Hematopoietic multipotent progenitor cell treated with erythropoietin and hydrocortisone succinate and interleukin-3 and kit ligand, for 15 days (in vitro differentiated cells): Measurements from ENCODE around the gene DPP9.
"Not testable (repeated sequence)": the region's sequence is repeated elsewhere in the genome, so short reads cannot be mapped to it uniquely, and the experiment has no call there.

Experiments used
- DNase-seq: peaks from one replicate; pipeline ENCODE4 v3.0.0-alpha.2; 2015; ENCODE audit warnings: low spot score

Gene DPP9

DNA sequence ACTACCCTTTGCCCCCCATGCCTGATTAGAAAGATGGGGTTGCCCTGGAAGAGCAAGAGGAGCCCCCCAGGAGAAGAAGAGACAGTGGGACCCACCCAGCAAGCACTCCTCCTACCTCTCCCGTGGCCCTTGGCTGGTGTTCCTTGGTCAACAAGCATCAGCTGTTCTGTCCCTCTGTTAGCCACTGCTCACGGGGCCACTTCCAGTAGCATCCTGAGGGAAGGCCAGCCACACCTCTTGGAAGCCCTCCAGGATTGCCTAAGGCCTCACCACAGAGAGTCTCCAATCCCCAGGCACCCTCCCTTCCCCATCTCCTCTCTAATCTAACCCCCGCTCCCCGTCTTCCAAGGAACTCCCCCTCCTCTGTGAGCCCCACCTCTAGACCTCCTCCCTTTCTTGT lies 15.1 kb upstream of the DPP9 start:
- no peak for DNase-seq

DNA sequence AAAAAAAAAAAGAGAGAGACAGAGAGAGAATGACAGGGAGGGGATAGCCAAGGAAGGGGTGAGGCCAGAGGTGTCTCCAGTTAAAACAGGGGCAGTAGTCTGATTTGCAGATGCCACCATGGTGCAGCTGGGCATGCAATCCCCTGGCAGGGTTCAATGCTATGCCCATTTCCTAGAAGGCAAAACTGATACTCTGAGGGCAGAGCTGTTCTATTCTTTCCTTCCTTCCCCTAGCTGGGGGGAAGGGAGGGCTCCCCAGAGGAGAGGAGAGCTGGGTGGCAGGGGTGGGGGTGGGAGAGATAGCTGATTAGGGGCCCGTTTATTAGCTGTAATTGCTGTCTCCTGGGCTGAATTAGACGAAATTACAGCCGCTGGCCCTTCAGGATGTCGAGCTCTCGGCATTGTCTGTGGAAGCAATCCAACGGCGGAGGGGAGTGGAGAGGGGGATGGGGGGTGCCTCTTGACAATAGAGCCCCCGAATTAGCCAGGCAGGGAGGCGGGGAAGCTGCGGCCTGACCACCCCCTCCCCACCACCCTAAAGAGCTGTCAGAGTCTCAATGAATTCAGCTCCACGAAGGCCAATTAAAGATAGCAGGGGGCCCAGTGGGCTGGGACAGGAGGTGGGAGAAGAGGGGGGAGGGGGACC lies 14.4 kb upstream of the DPP9 start:
- no peak for DNase-seq

DNA sequence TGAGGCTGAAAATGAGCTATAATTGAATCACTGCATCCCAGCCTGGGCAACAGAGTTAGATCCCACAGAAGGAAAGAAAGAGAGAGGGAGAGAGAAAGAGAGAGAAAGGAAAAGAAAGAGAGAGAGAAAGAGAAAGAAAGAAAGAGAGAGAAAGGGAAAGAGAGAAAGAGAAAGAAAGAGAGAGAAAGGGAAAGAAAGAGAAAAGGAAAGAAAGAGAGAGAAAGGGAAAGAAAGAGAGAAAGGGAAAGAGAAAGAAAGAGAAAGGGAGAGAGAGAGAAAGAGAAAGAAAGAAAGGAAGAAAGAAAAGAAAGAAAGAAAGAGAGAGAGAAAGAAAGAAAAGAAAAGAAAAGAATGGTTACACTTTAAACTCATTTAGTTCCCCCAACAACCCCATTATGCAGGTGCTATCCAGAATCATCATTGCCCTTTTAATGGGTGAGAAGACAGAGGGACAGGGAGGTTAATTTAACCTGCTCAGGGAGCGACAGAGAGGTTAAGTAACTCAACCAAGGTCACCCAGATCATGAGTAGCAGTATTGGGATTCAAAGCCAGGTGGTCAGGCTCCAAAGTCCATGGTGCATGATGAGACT lies 10.2 kb upstream of the DPP9 start:
- no peak for DNase-seq

DNA sequence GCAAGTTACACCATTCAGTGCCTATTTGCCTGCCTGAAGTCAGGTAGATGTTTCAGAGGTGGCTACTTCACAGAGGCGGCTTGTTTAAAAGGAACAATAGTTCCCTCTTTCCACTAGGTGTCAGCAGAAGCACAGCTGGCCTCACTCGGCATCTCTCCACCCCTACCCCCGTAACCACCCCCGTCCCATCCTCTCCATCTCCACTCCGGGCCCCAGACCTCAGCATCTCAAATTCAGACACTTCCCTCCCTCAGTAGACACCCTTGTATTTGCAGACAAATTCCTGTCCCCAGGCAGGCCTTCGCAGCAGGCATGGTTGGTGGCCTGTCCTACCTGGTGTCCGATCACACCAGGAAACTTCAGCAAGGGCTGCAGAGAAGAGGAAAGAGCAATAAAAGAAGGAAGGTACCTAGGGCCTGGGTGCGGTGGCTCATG lies 9.1 kb upstream of the DPP9 start:
- DNase-seq, result peak; percentile 51

DNA sequence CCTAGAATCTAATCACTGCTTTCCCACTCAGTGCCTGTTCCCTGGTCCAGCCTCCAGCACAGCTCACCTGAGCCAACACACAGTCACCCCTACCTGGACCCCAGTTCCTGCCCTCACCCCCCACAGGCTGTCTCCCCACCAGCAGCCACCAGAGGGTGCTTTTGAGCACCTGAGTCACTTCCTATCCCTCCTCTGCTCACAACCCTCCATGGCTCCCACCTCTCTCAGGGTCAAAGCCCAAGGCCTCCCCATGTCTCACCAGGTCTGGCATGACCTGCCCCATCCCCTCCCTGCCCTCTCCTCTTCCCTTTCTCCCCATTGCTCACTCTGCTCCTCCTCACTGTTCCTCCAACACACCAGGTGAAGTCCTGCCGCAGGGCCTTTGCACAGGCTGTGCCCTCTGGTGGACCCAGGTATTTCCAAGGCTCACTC lies 7.1 kb upstream of the DPP9 start:
- peak; percentile 51 for DNase-seq

DNA sequence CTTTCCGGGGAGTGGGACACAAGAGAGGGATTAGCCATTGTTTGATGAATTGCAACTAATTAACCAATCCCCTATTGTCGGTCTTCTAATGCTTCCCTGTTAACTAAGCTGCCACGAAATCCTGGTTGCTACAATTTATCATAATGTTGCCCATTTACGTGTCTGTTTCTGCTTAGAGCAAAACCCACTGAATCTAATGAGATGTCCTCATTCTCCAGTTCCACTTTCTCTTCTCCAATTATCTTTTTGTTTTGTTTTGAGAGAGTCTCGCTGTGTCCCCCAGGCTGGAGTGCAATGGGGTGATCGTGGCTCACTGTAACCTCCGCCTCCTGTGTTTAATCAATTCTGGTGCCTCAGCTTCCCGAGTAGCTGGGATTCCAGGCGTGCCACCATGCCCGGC lies 5.2 kb upstream of the DPP9 start:
- no peak for DNase-seq

DNA sequence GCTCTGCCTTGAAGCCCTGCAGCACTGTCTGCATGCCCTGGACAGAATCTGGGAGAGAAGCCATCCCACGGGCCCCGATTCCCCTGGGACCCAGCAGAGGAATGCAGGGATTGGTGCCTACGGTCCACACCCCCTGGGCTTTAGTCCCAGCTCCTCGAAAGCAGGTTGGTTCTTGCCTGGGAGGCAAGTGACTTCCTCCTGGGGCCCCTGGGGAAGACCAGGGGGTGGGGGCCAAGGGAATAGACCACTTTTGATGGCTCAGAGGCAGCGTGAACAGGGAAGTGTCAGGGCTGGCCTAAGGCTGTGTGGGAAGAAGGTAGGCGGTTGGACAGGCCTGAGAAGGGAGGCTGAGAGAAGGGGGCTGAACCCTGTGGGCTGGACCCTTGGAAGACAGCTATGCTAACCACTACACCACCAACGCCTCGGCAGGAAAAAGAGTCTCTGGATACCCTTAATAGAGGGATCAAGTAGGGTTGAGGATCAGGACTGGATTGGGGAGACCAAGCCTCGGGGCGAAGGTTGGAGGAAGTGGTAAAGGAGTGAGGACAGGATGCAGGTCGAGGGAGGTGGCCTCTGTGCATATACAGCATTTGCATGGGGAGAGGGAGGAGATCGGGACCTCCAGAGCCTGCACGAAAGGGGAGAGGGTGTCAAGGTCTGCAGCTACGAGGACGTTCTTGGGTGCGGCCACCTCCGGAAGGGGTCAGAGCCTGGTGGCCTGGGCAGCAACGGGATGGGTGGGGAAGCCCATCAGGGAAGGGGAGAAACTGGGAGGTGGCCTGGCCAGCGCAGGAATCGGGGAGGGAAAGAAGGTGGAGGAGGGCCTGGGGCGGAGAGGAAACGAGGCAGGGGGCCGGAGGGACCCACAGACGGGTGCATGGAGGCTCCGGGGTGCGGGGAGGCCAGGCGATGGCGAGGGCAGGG lies 709 bp downstream of the DPP9 start:
- peak; percentile 4 for DNase-seq

DNA sequence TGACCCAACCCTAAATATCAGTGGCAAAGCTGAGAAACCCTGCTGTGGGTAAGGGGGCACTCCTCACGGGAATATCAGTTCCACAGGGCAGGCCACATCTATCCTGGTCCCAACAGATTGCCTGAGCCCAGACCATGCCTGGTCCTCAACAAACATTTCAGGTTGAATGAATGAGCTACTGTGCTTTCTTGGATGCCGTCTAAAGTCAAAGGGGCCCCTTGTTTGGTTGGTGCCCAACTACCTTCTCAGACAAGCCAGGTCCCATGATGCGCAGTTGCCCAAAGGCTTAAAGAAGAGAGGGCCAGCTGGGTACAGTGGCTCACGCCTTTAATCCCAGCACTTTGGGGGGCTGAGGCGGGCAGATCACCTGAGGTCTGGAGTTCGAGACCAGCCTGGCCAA lies 2.4 kb downstream of the DPP9 start:
- no peak for DNase-seq

DNA sequence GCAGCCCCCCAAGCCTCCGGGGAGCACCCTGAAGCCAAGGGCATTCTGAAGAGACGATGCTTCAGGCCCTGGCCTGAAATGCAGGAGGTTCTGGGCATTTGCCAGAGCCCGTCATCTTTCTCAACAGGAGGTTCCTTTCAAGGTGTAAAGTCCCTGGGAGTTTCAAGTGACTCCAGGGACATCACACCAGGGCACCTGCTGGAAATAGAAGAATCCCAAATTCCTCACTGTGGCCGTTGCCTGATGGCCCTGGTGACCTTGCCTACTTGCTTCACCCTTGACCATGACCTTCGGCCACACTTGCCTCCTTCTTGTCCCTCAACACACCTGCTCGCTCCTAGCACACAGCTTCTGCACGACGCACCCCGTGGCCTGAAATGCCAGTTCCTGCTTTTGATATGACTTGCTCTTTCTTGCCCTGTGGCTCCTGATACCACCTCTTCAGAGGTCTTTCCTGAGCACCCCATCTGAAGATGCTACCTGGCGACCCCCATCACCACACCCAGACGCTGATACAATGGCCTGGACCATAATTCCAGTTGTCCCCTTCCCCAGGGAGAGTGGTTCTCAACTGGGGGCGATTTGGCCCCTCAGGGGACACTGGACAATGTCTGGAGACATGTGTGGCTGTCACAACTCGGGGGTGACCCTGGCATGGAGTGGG lies 3.5 kb downstream of the DPP9 start:
- DNase-seq, result no peak

DNA sequence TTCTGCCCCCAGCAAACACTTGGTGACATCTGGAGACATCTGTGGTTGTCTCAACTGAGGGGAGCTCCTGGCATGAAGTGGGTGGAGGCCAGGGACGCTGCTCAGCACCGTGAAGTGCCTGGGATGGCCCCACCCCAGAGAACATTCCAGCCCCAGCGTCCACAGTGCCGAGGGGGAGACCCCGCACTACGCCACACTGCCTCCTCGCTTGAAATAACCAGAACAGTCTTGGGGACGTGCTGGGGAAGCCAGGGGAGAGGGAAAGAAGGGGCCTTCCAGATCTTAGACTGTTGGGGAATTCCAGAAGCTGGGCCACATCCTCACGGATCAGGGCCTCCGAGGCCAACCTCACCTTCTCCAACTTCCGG lies 4.2 kb downstream of the DPP9 start:
- no peak for DNase-seq

DNA sequence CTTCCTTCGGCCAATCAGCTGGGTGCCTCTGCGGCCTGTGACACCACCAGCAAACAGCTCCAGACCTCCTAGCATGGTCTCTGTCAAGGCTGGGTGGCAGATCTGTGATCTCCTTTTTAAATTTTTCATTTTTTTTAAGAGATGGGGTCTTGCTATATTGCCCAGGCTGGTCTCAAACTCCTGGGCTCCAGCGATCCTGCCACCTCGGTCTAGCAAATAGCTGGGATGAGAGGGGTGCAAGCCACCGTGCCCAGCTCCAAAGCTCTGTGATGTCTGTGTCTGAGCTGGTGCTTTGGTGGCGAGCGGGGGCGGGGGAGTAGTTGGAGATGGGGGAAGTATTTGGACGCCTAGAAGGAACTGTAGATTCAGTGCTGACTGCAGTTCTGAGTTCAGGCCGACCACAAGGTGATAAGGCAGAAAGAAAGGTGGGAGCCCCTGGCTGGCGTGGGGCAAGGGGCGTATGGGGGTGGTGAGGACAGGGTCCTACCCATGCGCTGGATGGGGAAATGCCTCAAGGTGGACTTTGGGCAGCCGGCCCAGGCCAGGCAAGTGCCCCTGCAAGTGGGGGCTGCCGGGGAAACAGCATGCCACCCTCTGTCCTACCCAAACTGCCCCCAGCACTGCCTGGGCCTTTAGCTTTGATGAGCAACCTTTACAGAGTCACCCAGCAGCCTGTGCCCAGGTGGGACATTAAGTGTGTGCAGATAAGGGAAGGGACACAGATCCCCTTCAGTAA lies 5.5 kb downstream of the DPP9 start:
- DNase-seq, result no peak

DNA sequence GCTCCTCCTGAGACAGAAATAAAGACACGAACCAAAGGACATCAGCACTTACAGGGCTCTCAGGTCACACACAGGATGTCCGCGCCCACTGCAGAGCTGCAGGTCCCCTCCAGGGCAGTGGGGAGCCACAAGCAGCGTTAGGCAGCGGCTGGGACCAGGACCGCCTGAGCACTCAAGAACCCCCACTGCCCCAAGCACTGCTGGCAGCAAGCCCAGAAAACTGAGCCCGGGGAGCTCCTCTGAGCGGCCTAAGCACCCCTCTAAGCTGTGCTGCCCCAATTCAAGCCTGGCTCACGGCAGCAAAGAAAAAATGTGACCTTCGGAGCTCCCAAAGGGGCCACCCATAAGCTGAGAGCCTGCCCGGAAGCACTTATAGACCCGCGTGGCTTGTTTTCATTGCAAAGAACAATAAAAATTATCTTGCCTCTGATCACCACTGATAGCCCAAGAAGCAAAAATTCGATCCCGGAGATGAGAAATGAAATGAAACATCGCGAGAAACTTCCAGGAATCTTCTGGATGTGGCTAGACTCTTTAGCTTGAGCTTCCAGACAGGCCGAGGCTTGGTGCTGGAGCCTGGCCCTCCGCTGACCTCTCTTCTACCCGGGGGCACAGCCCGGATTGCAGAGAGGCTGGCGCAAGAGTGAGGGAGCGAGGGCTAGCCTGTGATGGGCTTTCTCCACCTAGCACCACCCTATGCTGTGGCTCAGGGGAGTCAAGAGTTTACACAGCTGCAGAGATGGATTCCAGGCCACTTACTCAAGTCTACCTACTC lies 6.3 kb downstream of the DPP9 start:
- DNase-seq, result no peak

DNA sequence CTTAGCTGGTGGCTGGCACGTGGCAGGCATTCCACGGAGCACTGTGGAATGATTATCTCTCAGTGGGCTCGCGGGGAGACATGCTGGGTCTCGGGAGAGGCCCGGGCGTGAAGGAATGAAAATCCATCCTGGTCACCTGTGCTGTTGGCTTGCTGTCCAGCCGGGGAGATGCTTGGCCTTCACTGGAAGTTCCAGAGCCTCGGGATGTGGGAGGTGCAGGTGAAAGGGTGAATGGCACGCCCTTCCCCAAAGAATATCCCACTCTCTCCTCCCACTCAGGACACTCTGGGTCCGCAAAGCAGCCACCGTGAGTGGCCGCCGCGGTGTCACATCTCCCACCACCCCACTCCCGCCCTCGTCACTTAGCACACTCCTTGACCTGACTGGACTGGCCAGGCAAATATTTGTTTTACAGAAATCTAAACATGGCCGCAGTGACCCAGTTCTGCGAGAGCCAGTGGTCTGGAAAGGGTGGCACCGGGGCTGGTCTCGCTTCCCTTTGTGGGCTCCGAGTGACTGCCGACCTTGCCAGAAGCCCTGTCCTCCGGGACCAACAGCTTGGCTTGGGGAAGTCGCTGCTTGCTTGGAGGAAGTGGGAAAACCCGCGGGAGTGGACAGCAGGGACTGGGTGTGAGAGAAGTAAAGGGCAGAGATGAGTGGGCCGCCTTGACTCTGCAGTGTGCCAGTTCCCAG lies 8.0 kb downstream of the DPP9 start:
- no peak for DNase-seq

DNA sequence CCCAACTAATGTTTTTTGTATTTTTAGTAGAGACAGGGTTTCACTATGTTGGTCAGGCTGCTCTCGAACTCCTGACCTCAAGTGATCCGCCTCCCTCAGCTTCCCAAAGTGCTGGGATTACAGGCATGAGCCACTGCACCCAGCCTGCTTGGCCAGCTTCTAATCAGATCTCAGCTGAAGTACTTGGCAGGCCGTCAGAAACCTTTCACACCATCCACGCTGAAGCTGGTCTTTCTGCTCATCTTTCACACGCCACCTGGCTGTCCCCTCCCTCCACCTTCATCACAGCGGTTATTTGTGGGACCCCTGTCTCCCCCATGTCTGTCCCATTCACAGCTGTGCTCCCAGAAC lies 8.5 kb downstream of the DPP9 start:
- not testable (repeated sequence) for DNase-seq

DNA sequence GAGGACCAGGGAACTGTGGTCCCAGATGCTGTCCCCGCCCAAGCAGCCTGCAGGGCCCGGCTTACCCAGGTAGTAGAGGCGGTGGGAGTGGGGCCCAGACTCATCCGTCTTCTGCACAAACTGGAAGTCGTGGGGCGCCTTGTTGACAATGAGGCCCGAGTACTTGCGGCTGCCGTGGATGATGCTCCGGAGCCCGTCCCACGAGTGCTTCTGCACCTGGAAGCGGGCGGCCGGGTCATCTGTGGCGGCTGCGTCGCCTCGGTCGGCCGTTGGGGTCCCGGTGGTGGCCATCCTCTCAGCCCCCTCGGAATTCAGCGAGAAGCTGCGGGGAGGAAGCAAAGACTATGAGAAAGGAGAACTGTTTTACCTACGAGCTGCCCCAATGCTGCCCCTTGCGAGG lies 9.6 kb downstream of the DPP9 start:
- DNase-seq, result no peak

DNA sequence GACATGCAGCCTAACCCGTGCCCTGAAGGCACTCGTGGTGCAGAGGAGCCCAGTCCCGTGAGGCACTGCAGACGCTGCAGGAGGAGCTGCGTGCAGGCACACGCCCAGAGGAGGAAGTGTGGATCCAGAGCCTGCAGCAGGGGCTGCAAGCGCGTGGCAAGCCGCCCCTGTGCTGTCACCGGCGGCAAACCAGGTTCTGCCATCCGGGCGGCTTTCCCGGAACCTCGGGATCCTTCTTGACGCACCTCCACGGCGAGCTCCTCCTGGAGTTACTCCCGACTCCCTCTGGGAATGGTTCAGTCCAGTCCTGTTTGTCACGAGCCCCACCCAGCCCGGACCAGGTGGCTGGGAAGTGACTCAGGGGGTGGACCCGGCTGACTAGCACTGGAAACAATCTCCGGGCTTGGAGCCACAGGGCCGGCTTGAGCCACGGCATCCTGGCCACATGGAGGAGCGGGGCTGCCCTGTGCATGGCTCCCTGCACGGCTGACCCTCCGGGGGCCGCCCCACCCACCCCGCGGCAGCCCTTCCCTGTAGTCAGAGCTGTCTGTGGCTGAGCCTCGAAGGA lies 10.2 kb downstream of the DPP9 start:
- DNase-seq, result no peak

DNA sequence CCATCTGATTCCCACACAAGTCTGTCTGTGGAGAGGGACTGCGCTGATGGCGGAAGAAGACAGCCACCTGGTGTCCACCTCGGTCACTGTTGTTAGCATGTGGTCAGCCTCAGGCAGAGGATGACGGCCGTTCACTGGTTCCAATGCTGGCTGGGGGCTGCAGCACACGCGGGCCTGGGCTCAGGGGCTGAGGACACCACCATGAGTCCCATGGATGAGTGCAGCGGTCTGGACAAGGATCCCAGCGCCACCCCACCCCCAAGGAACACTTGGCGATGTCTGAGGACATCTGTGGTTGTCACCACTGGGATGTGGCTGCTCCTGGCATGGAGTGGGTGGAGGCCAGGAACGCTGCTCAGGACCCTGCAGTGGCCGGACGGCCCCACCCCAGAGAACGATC lies 10.9 kb downstream of the DPP9 start:
- DNase-seq, result no peak

DNA sequence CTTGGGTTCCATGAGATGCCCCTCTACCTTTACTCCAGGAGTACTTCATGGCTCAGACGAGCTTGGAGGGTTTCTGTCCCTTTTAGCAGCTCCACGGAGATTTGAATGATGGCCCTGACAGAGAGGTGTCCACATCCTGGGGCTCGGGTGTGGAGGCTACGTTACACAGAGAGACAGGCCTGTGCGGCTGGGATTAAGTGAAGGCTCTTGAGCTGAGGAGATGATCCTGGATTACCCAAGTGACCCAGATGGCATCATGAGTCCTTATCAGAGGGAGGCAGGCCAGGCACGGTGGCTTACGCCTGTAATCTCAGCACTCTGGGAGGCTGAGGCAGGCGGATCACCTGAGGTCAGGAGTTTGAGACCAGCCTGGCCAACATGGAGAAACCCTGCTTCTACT lies 12.4 kb downstream of the DPP9 start:
- no peak for DNase-seq

DNA sequence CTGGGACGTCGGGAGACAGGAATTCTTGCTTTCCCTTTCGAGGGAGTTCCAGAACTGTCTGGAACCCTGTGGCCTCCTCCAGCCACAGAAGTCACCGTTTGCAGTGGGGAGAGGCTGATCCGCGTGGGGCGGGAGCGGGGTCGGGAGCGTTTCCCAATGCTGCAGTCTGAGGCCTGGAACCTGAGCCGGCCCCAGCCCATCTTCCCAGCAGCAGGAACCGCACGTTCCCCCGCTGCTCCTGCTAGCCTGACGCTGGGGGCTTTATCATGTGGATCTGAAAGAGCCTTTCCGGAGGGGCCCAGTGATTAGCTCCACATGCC lies 13.4 kb downstream of the DPP9 start:
- DNase-seq, result no peak

DNA sequence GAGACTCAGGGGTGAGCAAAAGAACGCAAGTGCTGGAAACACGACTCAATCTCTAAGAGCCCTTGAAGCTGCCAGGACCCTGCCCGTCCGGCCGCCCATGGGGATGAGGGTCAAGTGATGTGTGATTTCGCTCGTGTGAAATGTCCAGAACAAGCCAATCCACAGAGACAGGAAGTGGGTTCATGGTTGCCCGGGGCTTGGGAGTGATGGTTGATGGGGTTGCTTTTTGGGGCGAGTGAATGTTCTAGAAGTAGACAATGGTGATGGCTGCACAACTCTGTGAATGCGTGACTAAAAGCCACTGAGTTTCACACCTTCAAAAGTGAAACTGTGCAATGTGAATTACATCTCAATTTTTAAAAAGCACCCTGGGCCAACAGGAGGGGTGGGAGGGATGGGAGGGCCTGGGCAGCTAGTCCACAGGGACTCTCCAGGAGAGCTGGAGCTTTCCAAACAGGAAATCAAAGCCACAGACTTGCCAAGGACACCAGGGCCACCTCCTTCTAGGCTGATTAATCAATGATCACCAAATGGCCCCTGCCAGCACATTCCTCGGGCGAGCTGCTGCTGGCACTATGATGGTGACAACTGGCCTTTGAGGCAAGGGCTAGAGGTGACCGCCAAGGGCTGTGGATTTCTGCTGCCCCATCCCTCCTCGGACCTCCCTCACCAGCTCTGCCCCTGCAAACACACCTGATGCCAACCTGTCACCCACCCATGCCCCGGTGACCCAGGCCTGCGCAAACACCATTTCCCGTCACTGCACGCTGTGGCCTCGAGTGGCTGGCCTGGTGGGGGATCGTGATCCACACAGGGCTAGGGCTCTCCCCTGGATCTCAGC lies 14.0 kb downstream of the DPP9 start:
- no peak for DNase-seq
